MM.1S (cell line): ENCODE results near the gene TMEM179.

Experiments used
- EZH2 ChIP-seq: fragments of 300-600 bp; sonication (generic); optimal IDR thresholded peaks from 2 replicates; pipeline ENCODE3; 2017; ENCODE audit warnings: low read depth, mild to moderate bottlenecking, antibody characterized with exemption, low read length, mixed read lengths
- EZH2phosphoT487 ChIP-seq: fragments of 300-600 bp; sonication (generic); IDR thresholded peaks from 2 replicates; pipeline ENCODE4 v1.6.1; 2018; ENCODE audit warnings: antibody characterized with exemption, low read length
- TF ChIP-seq, protein P1 (sequence below): fragments of 300-600 bp; sonication (generic); IDR thresholded peaks from 2 replicates; pipeline ENCODE4 v1.5.1; 2016; ENCODE audit warnings: antibody characterized with exemption, low read length, mixed read lengths

DNA sequence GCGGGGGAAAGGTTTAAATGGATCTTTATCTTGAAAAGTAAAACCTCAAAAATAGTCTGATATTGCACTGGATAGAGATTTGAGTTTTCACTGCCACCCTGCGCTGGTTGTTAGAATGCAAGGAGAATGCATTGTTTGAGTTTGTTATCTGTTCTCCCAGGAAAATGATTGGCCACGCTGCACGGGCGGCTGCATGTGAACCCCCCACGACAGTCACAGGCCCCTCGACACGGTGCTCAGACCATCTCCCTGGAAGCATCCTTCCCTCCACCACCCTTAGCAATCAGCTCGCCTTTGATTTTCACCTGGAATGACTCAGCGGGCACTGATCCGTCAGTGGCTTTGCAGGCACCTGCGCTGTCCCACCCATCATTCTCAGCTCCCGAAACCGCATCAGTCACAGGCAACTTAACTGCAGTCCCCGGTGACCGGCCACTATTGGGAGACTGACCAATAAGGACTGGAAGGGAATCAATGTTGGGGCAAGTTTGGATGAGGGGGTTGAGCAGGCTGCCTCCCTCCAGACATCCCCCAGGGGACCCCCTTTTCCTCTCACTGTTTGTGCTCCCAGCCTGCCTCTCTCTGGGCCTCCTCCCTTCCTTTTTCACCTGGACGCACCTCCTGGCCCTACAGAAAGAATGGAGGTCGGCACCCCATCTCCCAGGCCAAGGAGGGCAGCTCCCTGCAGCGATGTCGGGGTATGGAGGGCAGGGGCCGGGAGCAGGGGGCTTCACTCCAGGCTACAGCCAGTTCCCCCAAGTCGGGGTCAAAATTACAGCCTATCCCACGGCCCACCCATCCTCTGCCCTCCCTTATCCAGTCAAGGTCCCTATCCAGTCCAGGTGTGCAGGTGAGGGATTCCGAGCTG is 53.5 kb downstream of the TMEM179 start:
- TF ChIP-seq EZH2 (no peak), EZH2phosphoT487 (no peak)
- TF ChIP-seq, protein P1, sequence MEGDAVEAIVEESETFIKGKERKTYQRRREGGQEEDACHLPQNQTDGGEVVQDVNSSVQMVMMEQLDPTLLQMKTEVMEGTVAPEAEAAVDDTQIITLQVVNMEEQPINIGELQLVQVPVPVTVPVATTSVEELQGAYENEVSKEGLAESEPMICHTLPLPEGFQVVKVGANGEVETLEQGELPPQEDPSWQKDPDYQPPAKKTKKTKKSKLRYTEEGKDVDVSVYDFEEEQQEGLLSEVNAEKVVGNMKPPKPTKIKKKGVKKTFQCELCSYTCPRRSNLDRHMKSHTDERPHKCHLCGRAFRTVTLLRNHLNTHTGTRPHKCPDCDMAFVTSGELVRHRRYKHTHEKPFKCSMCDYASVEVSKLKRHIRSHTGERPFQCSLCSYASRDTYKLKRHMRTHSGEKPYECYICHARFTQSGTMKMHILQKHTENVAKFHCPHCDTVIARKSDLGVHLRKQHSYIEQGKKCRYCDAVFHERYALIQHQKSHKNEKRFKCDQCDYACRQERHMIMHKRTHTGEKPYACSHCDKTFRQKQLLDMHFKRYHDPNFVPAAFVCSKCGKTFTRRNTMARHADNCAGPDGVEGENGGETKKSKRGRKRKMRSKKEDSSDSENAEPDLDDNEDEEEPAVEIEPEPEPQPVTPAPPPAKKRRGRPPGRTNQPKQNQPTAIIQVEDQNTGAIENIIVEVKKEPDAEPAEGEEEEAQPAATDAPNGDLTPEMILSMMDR = no peak
